Heart right ventricle (tissue), 16 donors: ENCODE data around the gene IL16. TPM values are rescaled to one million over a fixed set of nuclear protein-coding genes. Genes with fewer than 3 reads are reported as not detected.

Experiments used
- ATAC-seq, 8 donors: fragments of 200-7000 bp; cut with Tn5 transposase; one replicate each; pipeline ENCODE4 v1.9.1; 2020; ENCODE audit warnings: mild to moderate bottlenecking in 8 of 8, moderate library complexity in 8 of 8, moderate number of reproducible peaks in 1 of 8
- DNase-seq, 2 donors: peaks; one replicate each; pipeline ENCODE4 v3.0.0-alpha.2; 2020
- H3K27ac ChIP-seq, 10 donors: fragments of 200-600 bp; sonication (generic) in 2 of 10; one replicate each; pipeline versions ENCODE4 v1.5.0 to v1.8.0; 2020 to 2022; ENCODE audit warnings: mild to moderate bottlenecking in 3 of 10
- H3K27me3 ChIP-seq, 7 donors: fragments of 200-600 bp; one replicate each; pipeline ENCODE4 v1.8.0; 2021 to 2022; ENCODE audit warnings: mild to moderate bottlenecking in 2 of 7
- H3K36me3 ChIP-seq, 9 donors: fragments of 200-600 bp; sonication (generic) in 1 of 9; one replicate each; pipeline versions ENCODE4 v1.5.0 to v1.8.0; 2020 to 2022; ENCODE audit warnings: mild to moderate bottlenecking in 2 of 9
- H3K4me1 ChIP-seq, 9 donors: fragments of 200-600 bp; sonication (generic) in 1 of 9; one replicate each; pipeline versions ENCODE4 v1.5.0 to v1.8.0; 2020 to 2022; ENCODE audit warnings: mild to moderate bottlenecking in 4 of 9
- H3K4me3 ChIP-seq, 10 donors: fragments of 200-600 bp; sonication (generic) in 2 of 10; one replicate each; pipeline versions ENCODE4 v1.5.0 to v1.8.0; 2020 to 2022; ENCODE audit warnings: mild to moderate bottlenecking in 7 of 10, moderate library complexity in 2 of 10
- H3K9me3 ChIP-seq, 11 donors: fragments of 200-600 bp in 10 of 11; sonication (generic) in 2 of 11; one replicate each; pipeline versions ENCODE4 v1.5.0 to v1.8.0; 2013 to 2022; ENCODE audit warnings: mild to moderate bottlenecking in 2 of 11, control low read depth in 1 of 11, moderate library complexity in 1 of 11
- CTCF ChIP-seq, 9 donors: fragments of 200-600 bp; sonication (generic) in 2 of 9; IDR thresholded peaks; one replicate each; pipeline versions ENCODE4 v1.5.0 to v1.8.0; 2021 to 2022; ENCODE audit warnings: antibody characterized with exemption in 9 of 9, mild to moderate bottlenecking in 5 of 9, moderate library complexity in 1 of 9
- WGBS, 2 donors: extraction: QIAGEN DNeasy Blood & Tissue Kit; methylation state at CpG; one replicate each; pipeline ENCODE4 v1.1.7; 2013; ENCODE audit warnings: inconsistent platforms in 1 of 2; 5-methylcytosine and 5-hydroxymethylcytosine counted together
- intact Hi-C, 10 donors: fragments of 100-400 bp; cut with DNase I; formaldehyde crosslinking; loops; one replicate each; pipeline versions ENCODE4 v1.11.1 to v1.14.2; 2022
- polyA plus RNA-seq, 2 donors: library from polyadenylated mRNA; stranded (reverse); fragments of 200-250 nt; gene quantifications; one replicate each; pipeline ENCODE4 v1.2.3, GENCODE V29; 2013
- total RNA-seq, 10 donors: library from RNA; stranded (reverse); fragmentation: NEBNext Ultra II Directional in 3 of 10; extraction: Animal tissue kit (Norgen Biotek cat#: 25700) in 3 of 10; gene quantifications; one replicate each; pipeline versions ENCODE4 v1.2.1 to v1.2.4, GENCODE V29; 2021 to 2023
- donor health status: Arrhythmogenic right ventricular cardiomyopathy.
- donor health status: ischemic (EF 13 %, LVEDD 7.1; RV severe dilation, severe dysfunction).
- donor health status: healthy with polysubstance abuse.
- donor health status: DM: no; HTN: yes; CAD: no.
- donor health status: DM: no; HTN: no; CAD: no.
- donor health status: ischemic (EF 25% LVEDD 6.9; RV normal size, moderate dysfunction).
- donor health status: ischemic (EF 25% LVEDD 5.7; RV mildly dilated, moderate dysfunction).
- donor health status: healthy.
- donor health status: DM: yes; HTN: yes; CAD: no.
- donor health status: Ischemic cardiomyopathy.
- donor health status: ischemic (EF 35%, LVEDD 5.7; RV mildly dilated, moderate dysfunction).
- donor health status: nonischemic (EF 11% LVEDD 7.7; RV severe dilation, severe dysfunction).
- donor health status: DM: yes; HTN: yes; CAD: no.
- donor health status: PGD.
- donor health status: ischemic (EF 29% LVEDD 5.4; RV normal size, mild dysfunction).
- donor health status: nonischemic (EF 23%, LVEDD 6.1; RV moderate dilation, normal function).

The IL16 gene
- total and polyA plus RNA-seq, 12 donors, result 3.3 to 13.1 (median 4.2) TPM

- H3K4me1 ChIP-seq, result peaks cover 0 to 22% (median 4%) of the 10 kb centered on the region in 9 donors
- H3K4me3 ChIP-seq, result no peak overlapping the region
- intact Hi-C loops, result loop anchor here in 1 of 10 donors (10.0 kb wide), 1 partner anchor 59 kb away; no protein-coding TSS in a partner anchor
- no peaks in the 10 kb centered on the region for H3K9me3 ChIP-seq
- DNase-seq (no peak), ATAC-seq (no peak)
- H3K36me3 ChIP-seq, result peaks cover 0 to 7% (median 0%) of the 10 kb centered on the region in 9 donors
- 82 to 84% methylated on average over 5 of the region's 5 CpGs for WGBS, 2 donors
- H3K27ac ChIP-seq, result peak overlapping the region in 1 of 10 donors; percentile 12
- H3K27me3 ChIP-seq, result peaks cover 0 to 22% (median 4%) of the 10 kb centered on the region in 7 donors
- no peak for TF ChIP-seq CTCF (IDR thresholded peaks at IDR 0.05)
These were observed 10.9 kb upstream of the IL16 start for GRCh38 chr15:81185631-81186295.

GRCh38 chr15:81188354-81188753 lies 8.3 kb upstream of the IL16 start:
- 89 to 90% methylated on average over 8 of the region's 8 CpGs for WGBS, 2 donors
- peaks cover 0 to 7% (median 0%) of the 10 kb centered on the region in 9 donors for H3K36me3 ChIP-seq
- no peak for TF ChIP-seq CTCF (IDR thresholded peaks at IDR 0.05)
- no peak for ATAC-seq
- H3K27me3 ChIP-seq, result peaks cover 0 to 9% (median 0%) of the 10 kb centered on the region in 7 donors
- intact Hi-C loops, result loop anchor here in 1 of 10 donors (10.0 kb wide), 1 partner anchor 56 kb away; no protein-coding TSS in a partner anchor
- no peak overlapping the region for H3K4me3 ChIP-seq
- H3K9me3 ChIP-seq, result no peaks in the 10 kb centered on the region
- peaks cover 0 to 8% (median 0%) of the 10 kb centered on the region in 9 donors for H3K4me1 ChIP-seq
- no peak overlapping the region for H3K27ac ChIP-seq
- no peak for DNase-seq

- peaks cover 0 to 7% (median 0%) of the 10 kb centered on the region in 9 donors for H3K36me3 ChIP-seq
- intact Hi-C loops, result loop anchor here in 2 of 10 donors (1.0 to 10.0 kb wide), 2 partner anchors 35 to 55 kb away; no protein-coding TSS in a partner anchor
- H3K9me3 ChIP-seq, result no peaks in the 10 kb centered on the region
- H3K27ac ChIP-seq, result peak overlapping the region; percentile 5 to 84 (median 64)
- peak; percentile 63 to 93 (median 85) for ATAC-seq
- TF ChIP-seq CTCF (IDR thresholded peaks at IDR 0.05), result no peak
- 60 to 66% methylated on average over 11 of the region's 11 CpGs for WGBS, 2 donors
- peaks cover 0 to 2% (median 0%) of the 10 kb centered on the region in 9 donors for H3K4me1 ChIP-seq
- DNase-seq, result peak; percentile 45 to 61
- H3K27me3 ChIP-seq, result peaks cover 0 to 4% (median 0%) of the 10 kb centered on the region in 7 donors
- H3K4me3 ChIP-seq, result no peak overlapping the region
These were observed 6.9 kb upstream of the IL16 start for GRCh38 chr15:81189583-81190283.

GRCh38 chr15:81190922-81191507 lies 5.7 kb upstream of the IL16 start:
- Histone ChIP-seq H3K4me1 (peaks cover 0 to 6% (median 0%) of the 10 kb centered on the region in 9 donors), H3K27me3 (peaks cover 0 to 4% (median 0%) of the 10 kb centered on the region in 7 donors), H3K36me3 (peaks cover 0 to 7% (median 0%) of the 10 kb centered on the region in 9 donors), H3K27ac (peak overlapping the region in 9 of 10 donors; percentile 26 to 84 (median 62)), H3K4me3 (no peak overlapping the region), H3K9me3 (no peaks in the 10 kb centered on the region)
- DNase-seq (no peak), ATAC-seq (peak in 1 of 8 donors; percentile 46)
- no peak for TF ChIP-seq CTCF (IDR thresholded peaks at IDR 0.05)
- intact Hi-C loops, result loop anchor here in 1 of 10 donors (1.0 kb wide), 1 partner anchor 33 kb away; no protein-coding TSS in a partner anchor
- 87 to 90% methylated on average over 3 of the region's 3 CpGs for WGBS, 2 donors
